Measurements from ENCODE around the gene ENTPD2. TPM values are rescaled to one million over a fixed set of nuclear protein-coding genes. Genes with fewer than 3 reads are reported as not detected.
A peak's percentile ranks its signal among the peaks of the same experiment; 100 is the strongest.

The ENTPD2 gene
- total RNA-seq, 1 donor from 2014 or later = 2.7 TPM

GRCh38 chr9:137082222-137082924 is 28.5 kb upstream of the ENTPD2 start:
- DNase-seq (ENCODE audit: missing footprints) = peak; percentile 56

GRCh38 chr9:137080260-137081122 is 26.6 kb upstream of the ENTPD2 start:
- no peak for ATAC-seq

More at GRCh38 chr9:137082222-137082924, 28.5 kb upstream of the ENTPD2 start:
- ATAC-seq = no peak
- intact Hi-C loops (cut with DNase I) = no loop called here

DNA sequence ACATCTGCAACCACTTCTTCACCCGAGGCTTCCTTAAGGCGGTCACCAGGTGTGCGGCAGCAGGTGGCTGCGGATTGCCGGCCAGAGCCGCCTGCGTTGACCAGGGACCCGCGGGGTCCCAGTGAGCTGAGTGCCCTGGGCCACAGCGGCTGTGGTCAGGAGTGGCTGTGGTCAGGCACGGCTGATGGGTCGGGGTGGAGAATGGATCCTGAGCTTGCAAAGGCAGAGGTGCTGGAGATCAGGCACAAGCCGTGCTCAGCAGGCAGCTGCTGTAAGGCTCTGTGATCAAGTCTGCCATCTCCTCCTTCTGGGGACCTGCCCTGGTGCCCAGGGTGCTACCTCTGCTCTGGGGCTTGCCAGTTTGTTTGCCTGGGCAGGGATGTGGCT is 25.5 kb upstream of the ENTPD2 start:
- intact Hi-C loops (cut with DNase I) = no loop called here
- no peak for ATAC-seq

More at GRCh38 chr9:137080260-137081122, 26.6 kb upstream of the ENTPD2 start:
- peak; percentile 64 for DNase-seq (ENCODE audit: missing footprints)
- intact Hi-C loops (cut with DNase I) = no loop called here

DNA sequence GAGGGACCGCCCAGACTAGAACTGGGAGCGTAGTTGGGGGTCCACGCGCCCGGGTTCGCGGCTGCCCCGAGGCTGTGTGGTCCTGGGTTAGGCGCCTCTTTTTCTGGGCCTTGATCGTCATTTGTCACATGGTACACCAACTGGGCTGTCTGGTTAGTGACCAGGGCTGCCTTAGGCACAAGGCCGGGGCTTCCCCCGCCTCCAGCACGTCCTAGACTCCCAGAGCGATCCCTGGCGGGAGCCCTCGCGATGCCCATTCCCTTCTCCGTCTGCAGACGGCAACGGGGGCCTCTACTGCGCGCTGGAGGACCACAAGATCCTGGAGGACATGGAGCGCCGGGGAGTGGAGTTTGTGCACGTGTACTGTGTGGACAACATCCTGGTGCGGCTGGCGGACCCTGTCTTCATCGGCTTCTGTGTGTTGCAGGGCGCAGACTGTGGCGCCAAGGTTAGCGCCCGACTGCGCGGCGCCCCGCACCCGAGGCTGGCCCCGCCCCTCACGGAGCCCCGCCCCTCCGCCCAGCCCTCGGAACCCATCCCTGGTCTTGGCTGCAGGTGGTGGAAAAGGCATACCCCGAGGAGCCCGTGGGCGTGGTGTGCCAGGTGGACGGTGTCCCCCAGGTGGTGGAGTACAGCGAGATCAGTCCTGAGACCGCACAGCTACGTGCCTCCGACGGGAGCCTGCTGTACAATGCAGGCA is 25.0 kb upstream of the ENTPD2 start:
- ATAC-seq (no peak), DNase-seq (ENCODE audit: missing footprints) (peak; percentile 59)
- intact Hi-C loops (cut with DNase I) = no loop called here

More for the DNA sequence above, 25.5 kb upstream of the ENTPD2 start:
- peak; percentile 51 for DNase-seq (ENCODE audit: missing footprints)

- DNase-seq (ENCODE audit: missing footprints) (peak; percentile 71), ATAC-seq (peak; percentile 6)
- intact Hi-C loops (cut with DNase I) = no loop called here
These were observed 24.2 kb upstream of the ENTPD2 start for GRCh38 chr9:137077758-137078693.

DNA sequence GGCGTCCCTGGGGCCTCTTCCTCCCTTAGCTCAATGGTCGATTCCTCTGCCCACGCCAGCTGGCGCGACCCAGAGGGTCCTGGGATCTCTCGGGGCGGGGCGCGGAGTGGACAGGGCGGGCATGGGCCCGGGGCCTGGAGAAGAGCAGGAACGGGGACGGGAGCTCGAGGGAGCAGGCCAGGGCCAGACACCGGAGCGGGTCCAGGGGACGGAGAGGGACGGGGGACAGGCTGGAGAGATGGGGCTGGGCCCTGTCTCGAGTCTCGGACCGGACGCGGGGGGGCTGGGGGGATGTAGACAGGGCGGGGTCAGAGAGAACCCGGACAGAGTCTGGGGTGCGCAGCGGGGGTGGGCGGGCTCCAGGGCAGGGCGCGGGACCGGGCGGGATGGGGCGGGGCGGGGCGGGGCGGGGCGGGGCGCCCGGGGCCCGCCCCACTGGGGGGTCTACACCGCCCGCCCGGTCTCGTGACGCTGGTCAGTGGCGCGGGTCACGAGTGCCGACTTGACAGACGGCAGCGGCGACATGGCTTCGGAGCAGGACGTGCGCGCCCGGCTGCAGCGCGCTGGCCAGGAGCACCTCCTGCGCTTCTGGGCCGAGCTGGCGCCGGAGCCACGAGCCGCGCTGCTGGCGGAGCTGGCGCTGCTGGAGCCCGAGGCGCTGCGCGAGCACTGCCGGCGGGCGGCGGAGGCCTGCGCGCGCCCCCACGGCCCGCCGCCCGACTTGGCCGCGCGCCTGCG is 23.3 kb upstream of the ENTPD2 start, which contains the start of gene UAP1L1:
UAP1L1 (plus strand) TSS at position 508 of the 738 bp plus-strand sequence; CDS start at position 524, 16 bp downstream.
- ATAC-seq = peak; percentile 83
- intact Hi-C loops (cut with DNase I) = no loop called here
- DNase-seq (ENCODE audit: missing footprints) = peak; percentile 91

DNA sequence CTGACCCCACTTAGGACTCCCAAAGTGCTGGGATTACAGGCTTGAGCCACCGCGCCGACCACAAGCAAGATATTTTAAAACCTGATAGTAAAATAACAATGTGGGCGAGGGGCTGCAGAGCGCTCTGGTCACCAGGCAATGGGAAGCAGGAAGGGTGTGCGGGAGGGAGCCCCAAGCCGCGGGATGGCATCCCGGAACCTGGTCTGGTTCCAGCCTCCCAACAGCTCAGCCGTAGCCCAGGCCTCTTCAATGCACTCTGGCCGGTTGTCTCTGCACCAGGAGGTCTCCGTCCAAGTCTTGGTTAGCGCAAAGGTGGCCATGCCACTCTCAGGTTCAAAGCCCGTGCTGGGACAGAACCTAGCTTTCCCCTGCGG is 22.8 kb upstream of the ENTPD2 start:
- peak; percentile 58 for DNase-seq (ENCODE audit: missing footprints)
- intact Hi-C loops (cut with DNase I) = no loop called here
- peak; percentile 11 for ATAC-seq

DNA sequence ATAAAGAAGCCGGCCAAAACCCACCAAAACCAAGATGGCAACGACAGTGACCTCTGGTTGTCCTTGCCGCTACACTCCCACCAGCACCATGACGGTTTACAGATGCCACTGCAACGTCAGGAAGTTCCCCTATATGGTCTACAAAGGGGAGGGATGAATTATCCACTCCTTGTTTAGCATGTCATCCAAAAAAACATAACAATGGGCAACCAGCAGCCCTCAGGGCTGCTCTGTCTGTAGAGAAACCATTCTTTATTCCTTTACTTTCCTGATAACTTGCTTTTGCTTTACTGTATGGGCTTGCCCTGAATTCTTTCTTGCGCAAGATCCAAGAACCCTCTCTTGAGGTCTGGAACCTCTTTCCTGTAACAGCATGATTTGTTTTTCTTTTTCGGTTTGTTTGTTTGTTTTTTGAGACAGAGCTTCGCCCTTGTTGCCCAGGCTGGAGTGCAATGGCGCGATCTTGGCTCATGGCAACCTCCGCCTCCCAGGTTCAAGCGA is 21.5 kb upstream of the ENTPD2 start:
- ATAC-seq (no peak), DNase-seq (ENCODE audit: missing footprints) (no peak)
- intact Hi-C loops (cut with DNase I) = no loop called here

DNA sequence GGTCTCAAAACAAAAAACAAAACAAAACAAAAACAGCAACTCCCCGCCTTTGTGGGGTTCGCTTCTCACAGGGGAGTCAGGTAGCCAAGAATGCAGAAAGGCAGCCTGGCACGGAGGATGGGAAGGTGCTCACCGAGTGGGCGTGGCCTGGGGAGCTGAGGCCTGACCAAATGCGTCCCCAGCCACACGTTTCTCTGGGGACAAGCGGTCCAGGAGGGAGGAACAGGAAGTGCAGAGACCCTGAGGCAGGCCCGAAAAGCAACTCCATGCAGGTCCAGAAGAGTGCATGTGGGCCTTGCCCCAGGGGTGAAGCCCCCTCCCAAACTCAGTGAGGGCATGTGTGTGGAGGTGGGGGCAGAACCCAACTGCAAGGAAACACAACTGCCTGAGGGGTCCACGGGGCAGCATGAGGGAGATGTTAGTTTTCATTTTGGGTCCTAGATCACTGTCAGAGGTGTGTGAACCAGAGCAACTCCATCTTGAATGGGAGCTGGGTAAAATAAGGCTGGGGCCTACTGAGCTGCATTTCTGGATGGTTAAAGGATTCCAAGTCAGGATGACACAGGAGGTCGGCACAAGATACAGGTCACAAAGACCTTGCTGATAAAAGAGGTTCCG is 20.9 kb upstream of the ENTPD2 start:
- intact Hi-C loops (cut with DNase I) = no loop called here
- peak; percentile 45 for DNase-seq (ENCODE audit: missing footprints)
- ATAC-seq = no peak

DNA sequence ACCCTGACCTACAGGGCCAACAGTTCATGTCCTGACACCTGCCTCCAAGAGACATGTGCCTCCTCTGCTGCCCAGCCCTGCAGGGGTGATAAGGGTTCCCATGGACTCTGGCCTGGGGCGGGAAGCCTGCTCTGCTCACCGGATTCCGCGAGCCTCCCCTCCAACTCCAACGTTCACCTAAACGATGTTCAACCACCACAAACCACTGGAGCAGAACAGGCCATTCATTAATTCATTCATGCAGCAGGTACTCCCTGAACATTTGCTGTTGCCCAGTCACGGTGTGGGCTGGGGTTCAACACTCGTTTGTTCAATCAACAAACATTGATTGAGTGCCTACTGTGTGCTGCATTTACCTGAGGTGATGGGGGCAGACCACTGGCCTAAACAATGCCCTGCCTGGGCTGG is 20.1 kb upstream of the ENTPD2 start:
- intact Hi-C loops (cut with DNase I) = no loop called here
- no peak for DNase-seq (ENCODE audit: missing footprints)

GRCh38 chr9:137071282-137071681 is 17.4 kb upstream of the ENTPD2 start:
- intact Hi-C loops (cut with DNase I) = no loop called here
- no peak for ATAC-seq
- DNase-seq (ENCODE audit: missing footprints) = peak; percentile 28

More for the DNA sequence above, 20.1 kb upstream of the ENTPD2 start:
- no peak for ATAC-seq

GRCh38 chr9:137070906-137071275 is 17.0 kb upstream of the ENTPD2 start:
- ATAC-seq = peak; percentile 41
- intact Hi-C loops (cut with DNase I) = no loop called here

GRCh38 chr9:137070201-137070905 is 16.5 kb upstream of the ENTPD2 start, which contains the start of gene SAPCD2:
SAPCD2 (minus strand) TSS chr9:137070557; CDS start chr9:137070460, 97 bp downstream.
- DNase-seq (ENCODE audit: missing footprints) (peak; percentile 95), ATAC-seq (peak; percentile 95)
- intact Hi-C loops (cut with DNase I) = no loop called here

More at GRCh38 chr9:137070906-137071275, 17.0 kb upstream of the ENTPD2 start:
- peak; percentile 82 for DNase-seq (ENCODE audit: missing footprints)

DNA sequence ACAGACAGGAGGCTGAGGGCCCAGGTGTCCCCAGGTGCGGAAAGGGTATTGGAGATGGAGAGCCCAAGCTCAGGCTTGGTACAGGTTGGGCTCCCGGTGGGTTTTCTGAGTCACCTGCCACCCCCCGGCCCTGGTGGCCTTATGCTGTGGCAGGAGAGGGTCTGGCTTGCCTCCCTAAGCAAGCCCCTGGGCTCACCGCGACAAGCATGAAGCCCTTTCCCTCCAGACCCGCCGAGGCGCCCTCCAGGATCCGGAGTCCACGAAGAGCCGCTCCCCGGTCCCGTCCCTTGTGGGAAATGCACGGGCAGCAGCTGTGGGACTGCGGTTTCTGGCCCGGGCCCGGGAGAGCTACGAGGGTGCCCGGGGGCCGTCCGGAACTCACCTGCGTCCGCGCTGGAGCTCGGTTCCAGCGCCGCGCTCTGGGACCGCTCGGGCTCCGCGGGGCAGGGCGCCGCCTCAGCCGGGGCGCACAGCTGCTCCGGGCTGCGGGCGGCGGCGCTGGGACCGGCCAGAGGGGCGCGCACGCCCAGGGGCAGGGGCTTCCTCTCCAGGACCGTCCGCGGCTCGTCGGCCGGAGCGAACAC is 15.7 kb upstream of the ENTPD2 start:
- ATAC-seq = no peak
- DNase-seq (ENCODE audit: missing footprints) = peak; percentile 47
- intact Hi-C loops (cut with DNase I) = loop anchor here (10.0 kb wide), 1 partner anchor 285 kb away; no protein-coding TSS in a partner anchor
